Activated naive CD4-positive, alpha-beta T cell treated with anti-CD3 and anti-CD28 coated beads, Interleukin-2, amount 50 U/mL, for 72 hours (primary cell): ENCODE results near the gene CAMKMT. TPM values are rescaled to one million over a fixed set of nuclear protein-coding genes. Genes with fewer than 3 reads are reported as not detected.

Experiments used
- ATAC-seq, 2 donors: fragments of 150-1000 bp; cut with Tn5 transposase; 2 replicates each; pipeline ENCODE4 v1.10.0; 2021; ENCODE audit warnings: mild to moderate bottlenecking in 2 of 2, moderate library complexity in 2 of 2
- DNase-seq, 2 donors: peaks; one replicate each; pipeline ENCODE4 v3.0.0; 2021 to 2022; ENCODE audit warnings: low spot score in 2 of 2
- H3K27ac Mint-ChIP-seq, 2 donors: one replicate each; pipeline ENCODE4 v1.8.0; 2022; ENCODE audit warnings: mild to moderate bottlenecking in 2 of 2, mixed read lengths in 2 of 2
- H3K36me3 Mint-ChIP-seq, 2 donors: one replicate each; pipeline ENCODE4 v1.8.0; 2022; ENCODE audit warnings: mixed read lengths in 2 of 2
- H3K9me3 Mint-ChIP-seq, 2 donors: one replicate each; pipeline ENCODE4 v1.8.0; 2022; ENCODE audit warnings: mixed read lengths in 2 of 2
- total RNA-seq, 2 donors: library from RNA; stranded (reverse); gene quantifications; one replicate each; pipeline ENCODE4 v1.2.3, GENCODE V29; 2022

Gene CAMKMT
- total RNA-seq, 2 donors from 2014 or later, result 14.6 to 17.3 TPM

DNA sequence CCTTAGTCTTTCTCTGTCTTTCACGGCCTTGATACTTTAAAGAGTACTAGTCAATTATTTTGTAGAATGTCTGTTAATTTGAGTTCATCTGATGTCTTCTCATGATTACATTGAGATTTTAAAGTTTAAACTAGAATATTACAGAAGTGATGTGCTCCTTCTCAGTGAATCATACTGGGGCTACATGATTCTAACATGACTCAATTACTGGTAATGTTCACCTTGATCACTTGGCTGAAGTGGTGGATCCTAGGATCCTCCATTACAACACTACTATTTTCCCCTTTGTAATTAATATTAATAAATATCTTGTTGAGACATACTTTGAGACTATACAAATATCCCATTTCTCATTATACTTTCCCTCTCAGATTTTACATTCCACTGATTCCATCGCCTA lies 148.5 kb downstream of the CAMKMT start:
- no peaks in the 10 kb centered on the region for H3K9me3 Mint-ChIP-seq
- no peak overlapping the region for H3K27ac Mint-ChIP-seq
- no peaks in the 10 kb centered on the region for H3K36me3 Mint-ChIP-seq
- DNase-seq (no peak), ATAC-seq (no peak)

DNA sequence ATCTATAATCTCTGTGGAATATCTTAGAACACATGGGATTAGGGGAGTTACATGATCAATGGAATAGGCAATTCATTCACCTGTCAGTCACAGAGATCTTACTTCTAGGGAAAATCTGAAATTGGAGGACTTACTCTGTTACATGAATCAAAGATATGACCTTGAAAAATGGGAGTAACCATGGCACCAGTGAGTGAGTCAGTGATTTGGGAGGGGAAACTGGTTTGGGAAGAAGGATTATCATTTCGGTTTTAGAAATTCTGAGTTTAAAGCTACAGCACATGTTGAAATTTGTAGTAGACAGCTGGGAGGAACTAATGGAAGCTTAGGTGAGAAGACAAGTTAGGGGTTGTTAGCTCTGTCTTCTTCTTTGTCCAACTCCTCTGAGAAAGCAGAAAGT lies 153.7 kb downstream of the CAMKMT start:
- no peak for DNase-seq
- no peak overlapping the region for H3K27ac Mint-ChIP-seq
- peaks cover 3% of the 10 kb centered on the region in 2 donors for H3K36me3 Mint-ChIP-seq
- peaks cover 3% of the 10 kb centered on the region in 2 donors for H3K9me3 Mint-ChIP-seq
- ATAC-seq, result no peak

GRCh38 chr2:44519026-44519425 lies 157.3 kb downstream of the CAMKMT start:
- Mint-ChIP-seq H3K9me3 (peaks cover 13 to 15% of the 10 kb centered on the region in 2 donors), H3K36me3 (peaks cover 18 to 20% of the 10 kb centered on the region in 2 donors), H3K27ac (no peak overlapping the region)
- DNase-seq, result no peak
- ATAC-seq, result no peak

- H3K36me3 Mint-ChIP-seq, result peaks cover 20 to 22% of the 10 kb centered on the region in 2 donors
- ATAC-seq, result no peak
These were observed 161.1 kb downstream of the CAMKMT start for GRCh38 chr2:44522846-44523245.

DNA sequence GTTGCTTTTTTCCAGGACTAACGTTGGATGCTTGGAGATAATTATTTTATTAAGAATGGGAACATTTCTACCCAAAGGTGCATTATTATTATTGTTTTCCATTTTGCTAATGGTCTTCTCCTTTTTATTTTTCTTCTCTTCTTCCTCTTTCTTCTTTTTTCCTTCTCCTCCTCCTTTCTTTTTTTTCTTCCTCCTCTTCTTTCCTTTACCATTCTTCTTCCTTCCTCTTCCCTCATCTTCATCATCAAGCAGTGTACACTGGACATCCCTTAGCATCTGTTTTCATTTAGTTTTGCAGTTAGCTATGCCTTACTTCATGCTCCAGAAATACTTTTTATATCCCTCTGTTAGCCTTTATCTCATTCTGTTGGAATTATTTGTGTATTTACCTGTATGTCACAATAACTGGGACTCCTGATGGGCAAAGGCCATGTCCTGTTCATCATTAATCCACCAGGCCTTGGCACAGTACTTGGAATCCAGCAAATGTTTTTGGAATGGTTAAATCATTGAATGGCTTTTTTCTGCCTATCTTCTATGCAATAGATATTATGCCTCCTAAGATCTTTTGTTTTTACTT lies 162.7 kb downstream of the CAMKMT start:
- Mint-ChIP-seq H3K36me3 (peaks cover 20 to 22% of the 10 kb centered on the region in 2 donors), H3K9me3 (peaks cover 17 to 19% of the 10 kb centered on the region in 2 donors), H3K27ac (no peak overlapping the region)
- ATAC-seq (no peak), DNase-seq (no peak)

More at GRCh38 chr2:44522846-44523245, 161.1 kb downstream of the CAMKMT start:
- Mint-ChIP-seq H3K27ac (no peak overlapping the region), H3K9me3 (peaks cover 17 to 19% of the 10 kb centered on the region in 2 donors)
- no peak for DNase-seq

- DNase-seq, result no peak
- H3K9me3 Mint-ChIP-seq, result peaks cover 10 to 11% of the 10 kb centered on the region in 2 donors
- no peak for ATAC-seq
These were observed 164.6 kb downstream of the CAMKMT start for GRCh38 chr2:44526352-44526751.

DNA sequence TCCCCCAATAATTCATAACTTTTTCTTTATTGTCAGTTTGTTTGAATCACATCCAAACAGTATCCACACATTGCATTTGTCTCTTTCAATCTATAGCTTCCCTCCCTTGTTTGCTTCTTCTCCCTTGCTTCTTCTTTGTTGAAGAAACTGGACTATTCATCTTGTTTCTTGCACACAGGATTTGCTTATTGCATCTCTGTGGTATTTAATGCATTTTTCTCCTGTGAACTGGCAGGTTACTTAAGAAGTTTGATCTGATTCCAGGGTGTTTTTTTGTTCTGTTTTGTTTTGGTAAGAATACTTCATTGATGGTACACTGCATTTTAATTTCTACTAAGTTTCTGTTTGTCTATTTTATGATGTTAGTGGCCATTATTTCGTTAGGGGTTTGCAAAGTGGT lies 166.8 kb downstream of the CAMKMT start:
- H3K27ac Mint-ChIP-seq, result no peak overlapping the region
- ATAC-seq, result no peak
- DNase-seq, result no peak
- peaks cover 9 to 15% of the 10 kb centered on the region in 2 donors for H3K36me3 Mint-ChIP-seq
- H3K9me3 Mint-ChIP-seq, result peaks cover 4 to 6% of the 10 kb centered on the region in 2 donors

More at GRCh38 chr2:44526352-44526751, 164.6 kb downstream of the CAMKMT start:
- Mint-ChIP-seq H3K27ac (no peak overlapping the region), H3K36me3 (peaks cover 10 to 13% of the 10 kb centered on the region in 2 donors)

- Mint-ChIP-seq H3K27ac (no peak overlapping the region), H3K9me3 (peaks cover 3 to 8% of the 10 kb centered on the region in 2 donors), H3K36me3 (peaks cover 11 to 15% of the 10 kb centered on the region in 2 donors)
- DNase-seq, result no peak
- ATAC-seq, result no peak
These were observed 167.7 kb downstream of the CAMKMT start for GRCh38 chr2:44529448-44529847.

GRCh38 chr2:44531289-44531688 lies 169.5 kb downstream of the CAMKMT start:
- peaks cover 11 to 12% of the 10 kb centered on the region in 2 donors for H3K36me3 Mint-ChIP-seq
- H3K9me3 Mint-ChIP-seq, result peaks cover 3 to 6% of the 10 kb centered on the region in 2 donors
- no peak overlapping the region for H3K27ac Mint-ChIP-seq
- ATAC-seq, result no peak
- no peak for DNase-seq

DNA sequence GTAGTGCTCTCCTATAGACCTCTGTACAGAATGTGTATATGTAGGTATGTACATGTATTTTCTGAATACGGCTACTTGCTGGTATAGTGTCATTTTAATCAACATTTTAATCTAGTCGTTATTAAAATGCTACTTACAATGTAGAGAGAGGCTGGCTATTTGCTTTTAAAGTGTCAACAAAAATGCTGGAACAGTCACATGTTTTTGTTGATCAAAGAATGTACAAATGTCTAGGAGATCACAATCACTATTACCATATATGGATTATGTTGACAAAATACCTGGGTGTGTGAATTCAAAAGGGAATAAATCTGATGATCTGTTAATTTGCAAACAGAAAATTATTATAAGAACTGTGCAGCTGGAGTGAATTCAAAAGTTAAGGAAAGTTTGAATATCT lies 170.3 kb downstream of the CAMKMT start:
- DNase-seq, result no peak
- H3K36me3 Mint-ChIP-seq, result peaks cover 11 to 12% of the 10 kb centered on the region in 2 donors
- H3K27ac Mint-ChIP-seq, result no peak overlapping the region
- H3K9me3 Mint-ChIP-seq, result peaks cover 3 to 6% of the 10 kb centered on the region in 2 donors
- no peak for ATAC-seq

GRCh38 chr2:44533508-44533907 lies 171.8 kb downstream of the CAMKMT start:
- no peak for ATAC-seq
- H3K36me3 Mint-ChIP-seq, result peaks cover 11 to 12% of the 10 kb centered on the region in 2 donors
- H3K27ac Mint-ChIP-seq, result no peak overlapping the region
- no peak for DNase-seq
- H3K9me3 Mint-ChIP-seq, result peaks cover 3 to 6% of the 10 kb centered on the region in 2 donors

GRCh38 chr2:44535376-44535775 lies 173.6 kb downstream of the CAMKMT start:
- ATAC-seq, result no peak

GRCh38 chr2:44537264-44537663 lies 175.5 kb downstream of the CAMKMT start:
- ATAC-seq, result no peak
- H3K27ac Mint-ChIP-seq, result no peak overlapping the region
- peaks cover 8% of the 10 kb centered on the region in 2 donors for H3K36me3 Mint-ChIP-seq
- H3K9me3 Mint-ChIP-seq, result peaks cover 3 to 6% of the 10 kb centered on the region in 2 donors
- DNase-seq, result no peak

More at GRCh38 chr2:44535376-44535775, 173.6 kb downstream of the CAMKMT start:
- no peak overlapping the region for H3K27ac Mint-ChIP-seq
- no peak for DNase-seq
- peaks cover 3 to 6% of the 10 kb centered on the region in 2 donors for H3K9me3 Mint-ChIP-seq
- peaks cover 11 to 12% of the 10 kb centered on the region in 2 donors for H3K36me3 Mint-ChIP-seq

- ATAC-seq (no peak), DNase-seq (no peak)
- H3K36me3 Mint-ChIP-seq, result no peaks in the 10 kb centered on the region
- no peak overlapping the region for H3K27ac Mint-ChIP-seq
- H3K9me3 Mint-ChIP-seq, result no peaks in the 10 kb centered on the region
These were observed 180.8 kb downstream of the CAMKMT start for GRCh38 chr2:44542520-44542919.

GRCh38 chr2:44543773-44544725 lies 182.3 kb downstream of the CAMKMT start:
- H3K36me3 Mint-ChIP-seq, result no peaks in the 10 kb centered on the region
- no peaks in the 10 kb centered on the region for H3K9me3 Mint-ChIP-seq
- ATAC-seq, result no peak
- no peak overlapping the region for H3K27ac Mint-ChIP-seq
- no peak for DNase-seq

- H3K36me3 Mint-ChIP-seq, result no peaks in the 10 kb centered on the region
These were observed 183.3 kb downstream of the CAMKMT start for GRCh38 chr2:44545005-44545404.

DNA sequence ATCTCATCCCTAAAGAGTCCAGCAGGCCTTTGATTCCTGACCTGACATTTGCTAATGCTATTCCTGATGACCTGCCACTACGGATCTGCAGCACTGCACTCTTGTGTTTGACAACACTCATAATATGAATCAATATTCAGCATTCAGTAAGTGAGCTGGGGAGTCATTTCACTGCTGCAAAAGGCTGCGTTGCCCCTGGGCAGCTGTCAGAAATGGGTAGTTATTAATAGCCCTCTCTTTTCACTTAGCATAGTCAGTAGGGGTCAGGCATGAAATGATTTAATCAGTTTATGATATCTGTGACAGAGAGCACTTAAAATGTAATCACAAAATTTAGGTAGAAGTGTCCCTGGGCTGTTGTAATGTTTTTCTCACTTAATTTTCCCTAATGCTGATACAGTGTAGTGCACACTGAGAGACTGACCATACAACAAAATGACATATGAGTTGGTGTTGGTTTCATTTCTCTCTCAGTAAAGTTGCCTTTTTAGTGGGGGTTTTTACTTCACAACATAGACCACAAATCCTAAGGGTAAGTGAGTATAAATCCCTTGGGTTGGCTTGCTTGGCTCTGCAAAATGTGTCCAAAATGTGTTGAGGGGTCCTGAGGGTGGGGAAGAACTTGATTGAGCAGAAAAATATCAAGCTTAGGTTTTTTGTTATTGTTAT lies 184.8 kb downstream of the CAMKMT start:
- ATAC-seq (no peak), DNase-seq (no peak)
- Mint-ChIP-seq H3K27ac (no peak overlapping the region), H3K36me3 (no peaks in the 10 kb centered on the region), H3K9me3 (no peaks in the 10 kb centered on the region)

More at GRCh38 chr2:44545005-44545404, 183.3 kb downstream of the CAMKMT start:
- ATAC-seq (no peak), DNase-seq (no peak)
- no peak overlapping the region for H3K27ac Mint-ChIP-seq
- no peaks in the 10 kb centered on the region for H3K9me3 Mint-ChIP-seq
